ENCODE data around the gene PIAS2. TPM values are rescaled to one million over a fixed set of nuclear protein-coding genes. Genes with fewer than 3 reads are reported as not detected.

Gene PIAS2
- polyA plus RNA-seq, 5 donors, result 15.5 to 23.1 (median 21.7) TPM

GRCh38 chr18:46767217-46767616 is 150.1 kb downstream of the PIAS2 start:
- DNase-seq, result no peak

DNA sequence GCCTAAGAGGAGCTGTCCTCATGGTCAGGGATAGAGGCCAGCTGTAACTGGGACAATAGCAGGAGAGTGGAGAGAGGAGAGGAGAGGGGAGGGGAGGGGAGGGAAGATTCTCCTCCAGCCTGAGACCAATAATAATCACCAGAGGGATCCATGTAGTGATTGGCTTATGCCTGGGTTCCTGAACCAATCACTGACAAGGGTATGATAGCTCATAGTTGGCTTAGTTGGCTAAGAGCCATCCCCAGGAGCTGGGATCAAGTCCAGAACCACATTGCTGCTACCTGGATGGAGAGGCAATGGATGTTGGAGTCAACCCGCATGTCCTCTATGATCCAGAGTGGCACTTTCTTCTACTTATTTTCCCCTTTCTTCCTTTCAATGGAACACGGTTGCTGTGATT is 152.7 kb downstream of the PIAS2 start:
- DNase-seq, result no peak

GRCh38 chr18:46761059-46761769 is 156.1 kb downstream of the PIAS2 start:
- DNase-seq, result peak; percentile 36 to 37

DNA sequence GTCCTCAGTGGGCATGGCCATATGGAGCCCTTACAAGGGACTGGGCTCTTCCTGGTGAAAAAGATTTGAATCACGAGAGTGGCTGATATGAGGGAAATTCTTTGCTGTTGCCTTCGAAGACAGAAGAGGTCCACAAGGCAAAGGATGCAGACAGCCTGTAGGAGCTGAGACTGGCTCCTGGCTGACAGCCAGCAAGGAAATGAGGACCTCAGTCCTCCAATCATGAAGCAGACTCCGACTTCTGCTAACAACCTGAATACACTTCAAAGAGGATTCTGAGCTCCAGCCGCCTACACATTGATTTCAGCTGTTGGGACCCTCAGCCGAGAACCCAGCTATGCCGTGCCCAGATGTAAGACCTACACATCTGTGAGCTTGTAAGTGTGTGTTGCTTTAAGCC is 157.4 kb downstream of the PIAS2 start:
- DNase-seq, result no peak

DNA sequence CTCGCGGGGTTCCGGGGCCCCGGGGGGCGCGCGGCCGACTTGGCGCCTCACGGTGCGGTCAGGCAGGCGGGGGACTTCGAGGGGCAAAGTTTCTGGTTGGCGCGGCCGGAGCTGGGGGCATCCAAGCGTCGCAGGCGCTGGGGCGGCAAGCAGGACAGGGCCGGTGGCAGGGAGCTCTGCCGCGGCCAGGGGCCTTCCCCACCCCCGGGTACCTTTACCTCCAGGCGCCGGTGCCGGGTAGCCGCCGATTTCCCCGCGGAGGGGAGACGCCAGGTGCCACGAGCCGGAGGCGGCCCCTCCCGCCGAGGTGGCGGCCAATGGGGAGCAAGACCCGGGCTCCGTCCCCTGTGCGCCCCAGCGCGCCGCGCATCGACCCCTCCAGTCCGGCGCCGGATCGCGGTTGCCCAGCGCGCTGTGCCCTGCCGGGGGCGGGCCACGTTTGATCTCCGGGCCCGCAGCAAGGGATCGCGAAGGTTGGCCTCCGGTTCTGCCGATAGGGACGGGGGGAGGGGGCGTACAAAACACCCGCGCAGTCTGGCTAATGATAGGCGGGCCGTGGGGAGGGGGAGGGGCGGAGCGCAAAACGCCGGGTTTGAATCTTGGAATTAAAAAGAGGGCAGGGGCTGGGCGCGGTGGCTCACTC is 160.6 kb downstream of the PIAS2 start, which contains the start of gene ST8SIA5:
Gene ST8SIA5 (minus strand): TSS at position 495 of the 643 bp plus-strand sequence. CDS start 545 bp downstream, outside the sequence.
- DNase-seq, result no peak

- no peak for DNase-seq
Measured at GRCh38 chr18:46756025-46756558, 161.2 kb downstream of the PIAS2 start.

DNA sequence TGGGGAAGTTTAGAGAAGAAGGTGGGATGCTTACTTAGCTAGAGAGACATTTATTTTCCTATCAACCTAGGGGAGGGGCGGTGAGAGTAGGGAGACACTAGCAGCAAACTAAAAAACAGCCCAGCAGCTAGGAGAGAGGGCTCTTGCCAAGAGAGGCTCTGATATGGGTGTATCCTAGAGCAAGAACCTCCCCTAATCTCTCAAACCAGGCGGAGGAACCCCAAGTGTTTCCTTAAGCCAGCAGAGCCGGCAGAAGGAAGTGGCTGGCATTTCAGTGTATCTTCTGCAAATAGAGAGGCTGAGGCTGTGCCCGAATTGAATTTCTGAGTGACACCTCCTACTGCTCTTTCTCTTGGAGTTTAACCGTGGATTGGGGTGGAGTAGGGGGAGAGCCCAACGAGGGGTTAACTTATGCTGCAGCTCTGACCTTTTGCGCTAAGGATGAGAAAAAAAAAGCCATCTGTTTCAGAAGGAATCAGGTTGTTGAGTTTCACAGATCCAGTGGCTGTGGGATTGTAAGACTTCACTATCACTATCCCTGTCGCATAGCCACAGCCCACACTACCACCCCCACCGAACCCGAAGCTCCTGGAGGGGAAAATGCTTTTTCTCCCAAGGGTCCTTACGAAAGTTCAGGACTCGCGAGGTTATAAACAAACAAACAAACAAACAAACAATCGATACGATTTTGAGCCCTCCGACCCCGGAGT is 161.8 kb downstream of the PIAS2 start:
- no peak for DNase-seq

DNA sequence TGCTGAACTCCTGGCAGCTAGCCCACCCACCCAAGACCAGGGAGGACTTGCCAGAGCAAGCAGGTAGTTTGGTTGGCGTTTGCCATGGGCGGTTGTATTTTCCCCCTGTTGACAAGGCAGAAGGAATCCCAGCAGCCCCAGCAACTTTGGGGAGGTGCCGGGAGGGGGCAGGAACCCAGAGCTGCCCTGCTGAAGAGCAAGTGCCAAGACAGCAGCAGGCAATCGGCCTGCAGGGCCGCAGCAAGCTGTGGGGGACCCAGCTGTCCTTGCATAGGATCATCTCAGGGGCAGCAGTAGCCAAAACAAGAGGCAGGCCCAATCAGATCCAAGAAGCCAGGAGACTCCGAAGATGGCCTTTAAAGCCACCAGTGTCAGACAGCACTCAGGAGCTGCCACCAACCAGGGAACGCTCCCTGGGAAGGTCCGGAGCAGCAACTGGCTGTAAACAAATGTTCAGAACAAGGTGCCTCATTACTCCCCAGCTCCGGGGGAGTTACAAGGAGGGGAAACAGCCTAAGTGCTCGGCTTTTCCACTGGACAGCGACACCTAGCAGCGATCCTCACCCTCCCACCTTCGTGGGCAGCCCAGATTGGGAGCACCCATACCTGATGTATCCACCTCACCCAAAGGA is 162.5 kb downstream of the PIAS2 start:
- DNase-seq, result no peak

DNA sequence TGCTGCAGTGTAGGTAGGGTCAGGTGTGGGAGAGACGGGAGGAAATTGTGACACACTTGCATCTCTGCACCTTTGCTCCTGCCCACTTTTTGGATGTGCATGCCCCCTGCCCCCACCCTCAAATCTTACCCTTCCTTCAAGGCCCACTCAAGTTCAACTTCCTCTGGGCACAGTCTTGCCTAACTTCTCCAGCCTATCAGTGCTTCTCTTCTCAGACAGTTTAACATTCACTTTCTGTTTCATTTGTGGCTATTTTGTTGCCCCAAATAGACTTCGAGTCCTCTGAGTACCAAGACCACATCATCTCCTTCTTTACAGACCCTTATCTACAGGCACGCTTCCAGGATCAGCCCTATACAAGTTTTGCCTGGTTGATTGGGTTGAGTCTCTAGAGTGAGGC is 163.1 kb downstream of the PIAS2 start:
- no peak for DNase-seq

Other genes starting within 250 kb of the PIAS2 start
- gene ST8SIA5, start 160.5 kb downstream of the PIAS2 start, polyA plus RNA-seq (ENCODE audit: insufficient read depth in 1 of 5, insufficient read length in 5 of 5, low replicate concordance in 1 of 5), result under 1 TPM; 0.05 to 0.77 (median 0.34) TPM
- gene KATNAL2, start 95 bp upstream of the PIAS2 start, polyA plus RNA-seq (ENCODE audit: insufficient read depth in 1 of 5, insufficient read length in 5 of 5, low replicate concordance in 1 of 5), result 1 to 10 TPM; 5.4 to 8.5 (median 7.3) TPM
- not detected for gene ELOA2, start 118.1 kb upstream of the PIAS2 start, polyA plus RNA-seq (ENCODE audit: insufficient read depth in 1 of 5, insufficient read length in 5 of 5, low replicate concordance in 1 of 5)
- gene HDHD2, start 233.0 kb upstream of the PIAS2 start, polyA plus RNA-seq (ENCODE audit: insufficient read depth in 1 of 5, insufficient read length in 5 of 5, low replicate concordance in 1 of 5), result 10 to 100 TPM; 45.8 to 56.6 (median 53.9) TPM

Data from right lung (tissue), 5 donors.